SIG-M5 treated with dmso at 0.1 percent for 504 hours (cell line): ENCODE data around the gene HTRA3.
"Not testable (repeated sequence)": the region's sequence is repeated elsewhere in the genome, so short reads cannot be mapped to it uniquely, and the experiment has no call there.

ENCODE experiments used
- DNase-seq: peaks from one replicate; lab custom pipeline; 2025; ENCODE audit not compliant: unreplicated experiment; lab: John Stamatoyannopoulos, UW

HTRA3 gene

GRCh38 chr4:8338351-8338961 is 68.9 kb downstream of the HTRA3 start:
- DNase-seq: no peak

GRCh38 chr4:8340781-8341241 is 71.3 kb downstream of the HTRA3 start:
- DNase-seq: no peak

GRCh38 chr4:8341281-8341680 is 71.7 kb downstream of the HTRA3 start:
- not testable (repeated sequence) for DNase-seq

GRCh38 chr4:8341691-8342090 is 72.1 kb downstream of the HTRA3 start:
- DNase-seq: no peak

GRCh38 chr4:8342651-8343261 is 73.2 kb downstream of the HTRA3 start:
- DNase-seq: no peak

GRCh38 chr4:8343262-8343966 is 73.9 kb downstream of the HTRA3 start:
- no peak for DNase-seq

- no peak for DNase-seq
These were observed 74.4 kb downstream of the HTRA3 start for GRCh38 chr4:8343967-8344331.

GRCh38 chr4:8344377-8344776 is 74.8 kb downstream of the HTRA3 start:
- no peak for DNase-seq

- no peak for DNase-seq
These were observed 75.7 kb downstream of the HTRA3 start for GRCh38 chr4:8345053-8345945.

- no peak for DNase-seq
These were observed 76.6 kb downstream of the HTRA3 start for GRCh38 chr4:8345946-8346814.

GRCh38 chr4:8346838-8347605 is 77.5 kb downstream of the HTRA3 start:
- no peak for DNase-seq

GRCh38 chr4:8347660-8348059 is 78.1 kb downstream of the HTRA3 start:
- DNase-seq: no peak

GRCh38 chr4:8348071-8348470 is 78.5 kb downstream of the HTRA3 start:
- DNase-seq: peak; percentile 14

- DNase-seq: not testable (repeated sequence)
These were observed 79.7 kb downstream of the HTRA3 start for GRCh38 chr4:8349236-8349635.

- DNase-seq: no peak
These were observed 80.2 kb downstream of the HTRA3 start for GRCh38 chr4:8349664-8350236.

GRCh38 chr4:8350352-8350751 is 80.8 kb downstream of the HTRA3 start:
- DNase-seq: no peak

GRCh38 chr4:8350841-8351461 is 81.4 kb downstream of the HTRA3 start:
- DNase-seq: no peak

GRCh38 chr4:8351931-8352367 is 82.4 kb downstream of the HTRA3 start:
- DNase-seq: no peak
